Activated CD4-positive, alpha-beta T cell treated with anti-CD3 and anti-CD28 coated beads, Interleukin-2, amount 50 U/mL, for 48 hours (primary cell): ENCODE data around the gene DNAH14.

ENCODE experiments used
- DNase-seq, 2 experiments: peaks; one replicate each; pipeline ENCODE4 v3.0.0-alpha.2; 2020

Gene DNAH14

DNA sequence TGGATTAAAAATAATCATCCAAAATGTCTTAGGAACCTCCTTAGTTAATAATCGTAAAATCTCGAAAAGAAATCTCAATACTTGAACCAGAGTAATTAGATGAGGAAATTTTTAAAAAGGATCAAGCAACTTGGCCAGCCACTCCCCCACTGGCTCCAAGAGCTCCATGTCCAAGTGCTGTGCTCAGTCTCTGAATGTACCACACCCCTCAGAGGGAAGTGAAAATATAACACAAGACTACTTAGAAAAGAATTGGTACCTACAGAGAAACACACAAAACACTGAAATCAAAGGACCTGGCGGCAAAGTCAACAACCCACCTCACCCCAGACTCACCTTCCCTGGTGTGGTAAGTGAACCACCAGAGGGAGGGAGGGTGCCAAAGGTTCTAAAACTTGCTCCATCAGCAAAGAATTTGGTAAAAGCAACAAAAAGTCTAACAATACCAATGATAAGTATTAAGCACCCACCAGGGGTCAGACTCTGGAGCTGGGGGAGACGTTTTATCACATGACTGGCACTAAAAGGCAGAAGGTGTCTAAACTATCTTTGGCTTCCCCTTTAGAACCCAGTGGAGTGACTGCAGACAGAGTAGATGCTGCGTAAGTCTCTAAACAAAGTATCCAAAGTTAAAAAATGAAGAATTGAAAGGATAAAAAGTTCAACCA is 484.4 kb downstream of the DNAH14 start:
- no peak for DNase-seq

GRCh38 chr1:225415307-225415706 is 485.8 kb downstream of the DNAH14 start:
- no peak for DNase-seq

DNA sequence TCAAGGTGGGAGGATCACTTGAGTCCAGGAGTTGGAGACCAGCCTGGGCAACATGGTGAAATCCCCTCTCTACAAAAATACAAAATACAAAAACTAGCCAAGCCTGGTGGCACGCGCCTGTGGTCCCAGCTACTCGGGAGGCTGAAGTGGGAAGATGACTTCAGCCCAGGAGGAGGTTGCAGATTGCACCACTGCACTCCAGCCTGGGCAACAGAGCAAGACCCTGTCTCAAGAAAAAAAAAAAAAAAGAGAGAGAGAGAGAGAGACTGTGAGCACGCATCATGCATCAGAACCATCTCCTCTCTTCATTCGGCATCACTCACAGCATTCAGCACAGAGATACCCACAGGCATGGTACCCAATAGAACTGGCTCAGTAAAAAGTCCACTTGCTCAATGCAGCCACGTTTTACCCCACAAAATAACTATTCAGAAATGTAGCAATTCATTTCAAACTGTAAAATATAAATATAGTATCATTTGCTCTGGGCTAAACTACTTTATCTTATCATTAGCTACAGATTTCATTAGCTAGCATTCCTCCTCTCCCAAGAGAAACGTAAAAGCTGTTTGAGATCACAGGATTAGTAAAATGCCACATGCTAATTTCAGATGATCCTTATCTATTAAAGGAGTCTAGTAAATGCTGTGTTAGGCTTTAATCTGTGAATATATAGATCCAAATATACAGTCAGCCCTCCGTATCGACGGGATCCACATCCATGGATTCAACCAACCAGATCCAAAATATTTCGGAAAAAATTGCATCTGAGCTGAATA is 486.7 kb downstream of the DNAH14 start:
- no peak for DNase-seq

DNA sequence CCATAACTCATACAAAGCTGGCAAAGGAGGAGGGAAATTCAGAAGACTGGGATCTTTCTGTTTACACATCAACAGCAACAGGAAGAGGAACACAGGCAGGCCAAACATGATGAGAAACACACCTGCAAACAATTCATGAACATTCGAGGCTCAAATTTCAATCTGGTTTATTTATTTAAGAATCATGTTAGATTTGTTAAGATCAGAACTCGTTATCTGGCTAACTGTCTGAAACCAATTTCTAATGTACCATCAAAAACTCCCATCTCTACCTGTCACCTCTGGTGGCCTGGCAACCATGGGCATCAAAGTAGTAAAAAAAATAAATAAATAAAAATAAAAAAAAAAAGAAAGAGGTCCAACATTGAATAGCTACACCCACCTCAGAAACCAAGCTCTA is 488.6 kb downstream of the DNAH14 start:
- DNase-seq: no peak

DNA sequence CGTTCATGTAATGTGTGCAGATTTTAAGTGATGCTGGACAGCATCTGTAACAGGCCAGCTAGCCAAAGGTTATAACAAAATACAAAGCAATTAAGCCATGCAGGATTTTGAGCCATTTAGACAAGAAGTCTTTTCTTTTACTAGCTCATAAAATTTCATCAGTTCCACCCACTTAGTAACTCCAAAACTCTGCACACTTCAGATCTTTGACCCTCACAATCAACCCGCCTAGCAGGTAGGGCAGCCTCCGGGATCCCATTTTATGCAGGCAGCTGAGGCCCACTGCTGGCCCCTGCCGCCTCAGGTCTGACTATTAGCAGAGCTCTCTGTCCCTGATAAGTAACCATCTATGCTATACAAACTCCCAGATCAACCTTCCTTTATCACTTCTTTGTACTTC is 489.1 kb downstream of the DNAH14 start:
- DNase-seq: no peak

DNA sequence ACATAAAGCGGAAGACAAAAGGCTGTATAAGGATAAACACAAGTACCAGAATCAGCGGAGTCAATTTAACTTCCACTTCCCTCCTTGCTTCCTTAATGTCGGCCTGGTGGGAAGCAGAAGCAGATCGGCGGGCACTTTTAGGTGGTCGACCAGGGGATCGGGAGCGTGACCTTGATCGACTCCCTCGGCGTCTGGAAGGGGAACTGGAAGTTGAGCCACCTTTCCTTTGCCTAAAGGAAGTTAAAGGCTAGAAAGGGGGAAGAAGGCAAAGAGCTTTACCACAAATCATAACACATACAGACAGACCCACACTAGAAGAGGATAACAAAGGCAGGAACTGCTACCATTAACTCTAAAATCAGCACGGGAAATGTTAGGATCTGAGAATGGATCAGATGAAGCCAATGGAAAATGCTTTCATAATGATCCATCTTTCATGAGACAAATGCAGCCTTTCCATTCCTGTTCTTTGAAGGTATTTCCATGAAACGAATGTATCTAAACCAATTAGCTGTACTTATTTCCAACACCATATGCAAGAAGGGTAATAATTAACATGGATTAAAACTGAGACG is 492.6 kb downstream of the DNAH14 start:
- DNase-seq: no peak

DNA sequence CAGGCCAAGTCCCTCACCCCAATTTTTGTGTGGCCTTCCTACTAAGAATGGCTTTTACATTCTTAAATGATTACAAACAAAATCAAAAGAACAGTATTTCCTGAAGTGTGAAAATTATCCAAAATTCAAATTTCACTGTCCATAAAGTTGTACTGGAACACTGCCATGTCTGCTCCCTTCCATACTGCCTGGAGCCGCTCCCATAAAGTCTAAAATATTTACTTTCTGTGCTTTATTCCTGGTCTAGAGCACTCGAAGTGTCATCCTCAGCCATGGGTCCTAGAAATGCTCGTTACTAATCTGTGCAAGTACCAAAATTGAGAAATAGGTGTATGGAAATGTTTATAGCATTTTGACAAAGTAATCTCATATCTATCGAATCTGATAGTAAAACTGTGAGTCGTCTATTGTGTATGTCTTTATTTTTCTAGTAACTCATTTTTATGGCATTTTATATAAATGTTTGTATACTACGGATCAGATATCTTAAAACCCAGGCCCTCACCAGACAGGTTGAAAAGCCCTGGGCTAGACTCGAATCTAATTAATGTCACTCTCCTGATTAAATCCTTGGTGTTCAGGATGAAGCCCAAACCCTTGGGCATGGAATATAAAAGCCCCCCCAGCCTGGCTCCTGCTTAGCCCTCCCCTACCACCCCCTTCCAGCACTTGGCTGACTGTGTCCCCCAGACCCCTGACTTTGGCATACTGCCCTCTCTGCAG is 493.5 kb downstream of the DNAH14 start:
- DNase-seq: no peak

GRCh38 chr1:225423518-225423855 is 494.0 kb downstream of the DNAH14 start:
- no peak for DNase-seq

- no peak for DNase-seq
Measured at GRCh38 chr1:225424562-225425200, 495.2 kb downstream of the DNAH14 start.

- no peak for DNase-seq
Measured at GRCh38 chr1:225425201-225425786, 495.8 kb downstream of the DNAH14 start.

GRCh38 chr1:225426395-225427234 is 497.1 kb downstream of the DNAH14 start:
- DNase-seq: peak; percentile 33 to 40

DNA sequence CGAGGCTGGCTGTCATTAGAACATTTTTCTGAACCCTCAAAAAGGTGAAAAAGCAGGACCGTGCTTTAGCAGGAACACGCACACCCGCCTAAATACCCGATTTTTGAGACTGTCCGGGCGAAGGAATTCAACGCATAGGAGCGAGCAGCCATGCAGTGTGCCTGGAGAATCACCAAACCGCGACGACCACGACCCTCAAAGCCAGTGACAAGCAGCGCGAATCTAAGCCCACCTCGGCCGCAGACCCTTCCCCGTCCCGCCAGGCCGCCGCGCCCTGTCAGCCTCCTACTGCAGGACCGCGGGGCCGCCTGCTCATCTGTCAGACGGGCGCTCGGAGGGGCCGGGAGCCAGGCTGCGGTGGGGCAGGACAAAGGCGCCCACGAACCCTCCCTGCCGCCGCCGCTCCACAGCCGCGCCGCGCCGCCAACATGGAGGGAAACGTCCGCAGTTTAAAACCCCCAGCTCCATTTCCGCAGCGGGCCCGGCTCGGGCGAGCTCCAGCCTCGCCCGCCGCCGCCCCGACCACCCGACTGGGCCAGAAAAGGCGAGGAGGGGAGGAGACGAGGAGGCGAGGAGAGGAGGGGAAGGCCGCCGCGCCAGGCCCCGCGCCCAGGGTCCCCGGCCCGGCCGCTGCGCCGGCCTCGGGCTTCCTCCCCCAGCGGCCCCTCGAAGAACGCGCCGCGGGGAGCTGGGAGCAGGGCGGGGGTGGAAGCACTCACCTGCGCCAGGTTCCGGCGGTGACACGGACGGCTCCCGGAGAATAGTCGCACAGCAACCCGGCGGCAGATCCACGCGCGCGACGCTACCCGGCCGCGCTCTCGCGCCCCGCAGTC is 498.0 kb downstream of the DNAH14 start, which contains the start of gene LBR:
Gene LBR (minus strand): TSS at position 804 of the 833 bp plus-strand sequence. CDS start 3,963 bp downstream, outside the sequence.
- DNase-seq: peak; percentile 33 to 54

DNA sequence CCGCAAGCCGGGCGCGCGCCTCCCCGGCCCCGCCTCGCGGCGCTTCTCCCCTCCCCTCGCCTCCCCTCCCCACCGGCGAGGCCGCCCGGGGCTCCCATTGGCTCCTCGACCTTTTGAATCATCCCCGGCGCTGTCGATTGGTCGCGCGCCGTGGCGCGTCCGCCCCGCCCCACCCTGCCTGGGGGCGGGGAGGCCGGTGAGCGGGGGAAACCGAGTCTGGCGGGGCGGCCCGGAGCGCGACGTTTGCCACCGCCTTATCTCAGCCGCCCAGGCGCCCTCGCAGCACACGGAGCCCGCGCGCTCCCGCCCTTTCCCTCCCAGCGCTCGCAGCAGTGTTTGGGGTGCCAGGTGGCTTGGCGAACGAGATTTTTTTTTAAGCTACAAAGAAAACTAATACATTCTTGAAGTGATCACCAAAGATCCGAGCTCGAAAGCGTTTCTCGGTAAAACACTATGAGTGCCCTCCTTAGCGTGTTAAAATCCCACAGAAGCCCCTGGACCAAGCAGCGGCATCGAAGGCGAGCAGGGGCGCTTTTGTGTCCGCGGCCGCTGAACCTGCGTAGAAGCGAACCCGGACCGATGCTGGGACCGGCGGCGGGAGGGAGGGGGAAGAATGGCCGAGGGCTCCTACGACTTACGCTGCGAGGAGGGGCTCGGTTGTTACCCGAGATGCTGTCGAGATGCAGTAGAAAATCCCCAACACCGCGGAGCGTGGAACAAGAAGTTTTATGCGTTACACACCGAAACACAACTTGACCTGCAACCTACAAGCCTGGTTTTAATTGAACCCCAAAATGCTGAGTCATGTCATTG is 498.8 kb downstream of the DNAH14 start:
- DNase-seq: peak; percentile 87 to 91

DNA sequence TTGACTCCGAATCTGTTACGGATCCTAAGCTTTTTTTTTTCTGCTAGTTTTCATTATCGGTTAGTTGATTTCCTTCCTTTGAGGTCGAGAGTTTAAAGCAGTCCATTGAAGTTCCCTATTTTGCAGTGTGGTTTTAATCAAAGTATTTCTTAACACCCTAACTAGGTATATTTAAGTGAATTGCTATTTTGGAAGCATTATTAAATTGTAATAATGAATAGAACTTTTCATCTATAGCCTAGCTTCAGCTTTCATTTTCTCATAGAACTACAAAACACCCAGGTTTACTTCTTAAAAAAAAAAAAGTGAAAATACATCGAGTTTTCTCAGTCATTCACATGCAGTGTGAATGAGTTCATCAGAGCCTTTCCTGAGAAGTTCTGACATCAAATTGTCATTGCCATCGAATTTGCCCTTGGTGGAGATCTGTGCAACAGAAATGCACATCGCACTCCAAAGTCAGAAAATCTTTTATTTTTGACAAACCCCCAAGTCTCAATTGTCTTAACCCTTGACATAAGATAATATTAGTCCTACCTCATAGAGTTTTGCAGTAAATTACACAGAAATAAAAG is 499.5 kb downstream of the DNAH14 start:
- no peak for DNase-seq

DNA sequence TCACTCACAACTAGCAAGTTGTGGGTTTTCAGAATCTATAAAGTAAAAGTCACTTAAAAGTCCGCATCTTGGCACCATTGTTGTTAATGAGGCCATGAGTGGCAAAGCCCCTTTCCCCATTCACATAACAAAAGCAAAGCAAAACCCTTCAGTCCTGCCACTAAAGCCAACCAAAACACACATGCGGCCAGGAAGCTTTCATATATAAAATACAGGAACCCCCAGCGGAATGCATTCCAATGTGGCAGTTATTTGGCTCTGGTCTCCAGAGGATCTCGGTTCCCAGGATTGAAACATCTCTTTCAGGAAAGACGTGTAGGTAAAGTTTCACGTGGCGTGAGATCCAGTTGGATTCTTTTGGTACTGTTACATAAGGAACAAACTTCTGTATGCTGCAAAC is 500.8 kb downstream of the DNAH14 start:
- no peak for DNase-seq

DNA sequence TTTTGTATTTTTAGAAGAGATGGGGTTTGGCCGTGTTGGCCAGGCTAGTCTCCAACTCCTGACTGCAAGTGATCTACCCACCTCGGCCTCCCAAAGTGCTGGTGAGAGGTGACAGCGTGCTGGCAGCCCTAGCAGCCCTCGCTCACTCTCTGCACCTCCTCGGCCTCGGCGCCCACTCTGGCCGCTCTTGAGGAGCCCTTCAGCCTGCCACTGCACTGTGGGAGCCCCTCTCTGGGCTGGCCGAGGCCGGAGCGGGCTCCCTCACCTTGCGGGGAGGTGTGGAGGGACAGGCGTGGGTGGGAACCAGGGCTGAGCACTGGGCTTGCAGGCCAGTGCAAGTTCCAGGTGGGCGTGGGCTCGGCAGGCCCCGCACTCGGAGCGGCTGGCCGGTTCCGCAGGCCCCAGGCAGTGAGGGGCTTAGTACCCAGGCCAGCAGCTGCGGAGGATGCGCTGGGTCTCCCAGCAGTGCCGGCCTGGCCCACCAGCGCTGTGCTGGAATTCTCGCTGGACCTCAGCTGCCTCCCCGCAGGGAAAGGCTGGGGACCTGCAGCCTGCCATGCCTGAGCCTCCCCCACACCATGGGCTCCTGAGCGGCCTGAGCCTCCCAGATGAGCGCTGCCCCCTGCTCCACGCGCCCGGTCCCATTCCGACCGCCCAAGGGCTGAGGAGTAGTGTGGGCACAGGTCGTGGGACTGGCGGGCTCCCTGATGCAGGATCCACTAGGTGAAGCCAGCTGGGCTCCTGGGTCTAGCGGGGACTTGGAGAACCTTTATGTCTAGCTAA is 501.8 kb downstream of the DNAH14 start:
- DNase-seq: no peak

- no peak for DNase-seq
Measured at GRCh38 chr1:225434046-225434445, 504.6 kb downstream of the DNAH14 start.

DNA sequence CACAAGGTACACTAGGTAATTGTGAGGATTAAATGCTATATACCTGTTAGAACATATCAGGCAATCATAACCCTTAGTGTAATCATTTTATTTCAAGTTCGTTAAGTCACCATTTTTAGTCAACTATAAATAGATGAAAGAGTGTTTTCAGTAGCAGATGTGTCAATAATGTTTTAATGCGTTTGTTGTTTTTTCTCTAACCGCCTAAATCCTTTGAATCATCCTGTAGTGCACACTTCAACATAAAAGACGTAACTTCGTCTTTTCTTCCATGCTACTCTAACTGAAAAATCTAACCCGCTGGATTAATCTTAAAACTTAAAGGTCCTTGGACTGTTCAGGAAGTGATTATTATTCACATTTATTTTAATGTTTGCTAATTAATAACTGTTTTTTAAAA is 505.6 kb downstream of the DNAH14 start:
- DNase-seq: no peak

- no peak for DNase-seq
Measured at GRCh38 chr1:225435487-225435886, 506.0 kb downstream of the DNAH14 start.
